NCI-H1930 (cell line): ENCODE data around the gene AUNIP.

Experiments
- DNase-seq, 2 experiments: peaks; one replicate each; lab custom pipeline; 2025; lab: John Stamatoyannopoulos, UW

AUNIP gene

DNA sequence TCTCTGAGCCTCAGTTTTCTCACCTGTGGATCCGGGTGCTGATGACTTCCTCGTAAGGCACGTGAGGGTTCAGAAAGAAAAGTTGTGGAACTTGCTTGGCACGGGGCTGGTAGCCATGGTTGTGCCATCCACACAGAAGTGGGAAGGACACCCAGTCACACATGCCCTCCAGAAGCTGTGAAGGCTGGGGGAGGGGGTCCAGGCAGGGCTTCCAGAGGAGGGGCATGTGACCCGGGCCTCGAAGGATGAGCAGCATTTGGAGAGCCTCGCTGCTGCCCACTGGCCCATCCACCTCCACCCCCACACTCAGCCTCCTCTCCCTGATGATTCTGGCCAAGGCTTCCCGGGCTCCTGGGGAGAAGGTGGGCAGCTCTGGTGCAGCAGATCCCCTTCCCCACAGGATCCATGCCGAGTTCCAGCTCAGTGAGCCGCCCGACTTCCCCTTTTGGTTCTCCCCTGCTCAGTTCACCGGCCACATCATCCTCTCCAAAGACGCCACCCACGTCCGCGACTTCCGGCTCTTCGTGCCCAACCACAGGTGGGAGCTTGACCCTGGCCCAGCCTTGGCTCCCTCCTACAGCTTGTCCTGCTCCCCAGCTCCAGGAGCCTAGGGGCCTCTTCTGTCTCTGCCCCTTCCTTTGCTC lies 49.9 kb downstream of the AUNIP start:
- no peak for DNase-seq

DNA sequence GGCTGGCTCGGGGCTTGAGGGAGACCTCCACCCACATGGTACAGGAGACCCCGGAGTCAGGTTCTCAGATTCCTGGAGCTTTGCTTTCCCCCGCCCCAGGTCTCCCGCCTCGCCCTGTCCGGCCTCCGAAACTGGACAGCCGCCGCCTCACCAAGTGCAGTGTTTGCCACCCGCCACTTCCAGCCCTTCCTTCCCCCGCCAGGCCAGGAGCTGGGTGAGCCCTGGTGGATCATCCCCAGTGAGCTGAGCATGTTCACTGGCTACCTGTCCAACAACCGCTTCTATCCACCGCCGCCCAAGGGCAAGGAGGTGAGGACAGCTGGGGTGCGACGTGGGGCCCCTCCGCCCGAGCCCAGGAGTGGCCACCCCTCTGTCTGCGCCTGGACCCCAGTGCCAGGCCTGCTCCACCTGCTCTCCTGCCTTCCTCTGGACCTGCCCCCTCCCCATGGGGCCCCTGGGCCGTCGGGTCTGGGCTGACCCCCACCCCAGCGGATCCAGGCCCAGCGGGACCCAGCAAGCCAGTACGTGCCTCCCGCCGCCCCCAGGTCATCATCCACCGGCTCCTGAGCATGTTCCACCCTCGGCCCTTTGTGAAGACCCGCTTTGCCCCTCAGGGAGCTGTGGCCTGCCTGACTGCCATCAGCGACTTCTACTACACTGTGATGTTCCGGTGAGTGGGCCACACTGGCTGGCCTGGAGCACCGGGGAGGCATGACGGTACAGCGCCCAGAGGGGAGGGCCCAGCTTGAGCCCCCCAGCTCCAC lies 50.6 kb downstream of the AUNIP start:
- DNase-seq, result no peak

DNA sequence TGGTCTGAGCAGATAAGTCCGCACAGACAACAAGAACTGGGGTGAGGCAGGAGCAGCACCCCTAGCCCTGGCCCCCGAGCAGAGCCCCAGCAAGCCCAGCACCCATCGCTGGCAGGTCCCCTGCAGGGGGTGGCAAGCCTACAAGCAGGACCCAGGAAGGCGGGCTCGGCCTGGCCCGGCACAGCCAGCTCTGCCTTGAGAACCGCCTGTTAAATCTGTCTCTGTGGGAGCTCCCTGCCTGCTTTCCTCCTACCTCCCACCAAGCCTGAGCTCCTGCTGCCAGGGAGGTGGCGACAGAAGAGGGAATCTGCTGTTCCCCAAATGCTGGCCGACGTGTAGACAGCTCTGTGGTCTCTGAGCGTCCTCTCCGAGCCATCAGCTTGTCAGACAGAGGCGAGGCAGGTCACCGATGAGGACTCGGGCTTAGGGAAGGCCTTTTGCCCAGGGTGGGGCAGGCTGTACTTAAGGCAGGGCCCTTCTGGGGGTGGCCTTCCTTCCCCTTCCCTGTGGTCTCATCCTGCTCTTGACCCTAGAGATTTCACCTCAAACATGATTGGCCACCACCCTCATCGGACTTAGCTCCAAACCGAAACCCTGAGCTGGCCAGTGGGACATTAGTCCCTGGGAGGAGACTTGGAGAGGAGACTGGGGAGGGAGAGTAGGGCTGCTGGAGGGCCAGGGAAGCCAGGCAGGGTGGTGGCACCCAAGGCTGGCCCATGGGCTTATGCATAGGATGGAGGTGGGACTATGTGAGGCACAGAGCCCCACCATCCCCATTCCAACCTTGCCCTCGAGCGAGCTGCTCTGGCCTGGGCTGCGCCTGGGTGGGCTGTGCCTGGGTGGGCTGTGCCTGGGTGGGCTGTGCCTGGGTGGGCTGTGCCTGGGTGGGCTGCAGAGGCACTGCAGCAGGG lies 51.5 kb downstream of the AUNIP start:
- no peak for DNase-seq

DNA sequence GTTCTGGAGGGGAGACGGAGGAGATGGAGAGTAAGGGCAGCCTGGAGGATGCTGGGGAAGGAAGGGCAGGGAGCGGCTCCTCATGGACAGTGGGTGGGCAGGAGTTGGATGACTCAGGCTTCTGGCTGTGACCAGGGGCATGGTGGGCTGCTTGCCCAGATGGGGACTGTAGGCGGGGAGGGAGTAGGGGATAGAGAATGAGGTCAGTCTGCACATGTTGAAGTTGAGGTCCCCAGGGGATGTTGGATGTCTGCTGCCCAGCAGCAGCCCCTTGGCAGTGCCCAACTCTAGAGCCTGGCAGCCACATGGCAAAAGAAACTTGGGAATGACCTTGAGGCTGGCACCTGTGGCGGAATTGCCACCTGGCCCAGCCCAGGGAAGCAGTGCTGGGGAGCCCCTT lies 52.8 kb downstream of the AUNIP start:
- DNase-seq, result no peak

DNA sequence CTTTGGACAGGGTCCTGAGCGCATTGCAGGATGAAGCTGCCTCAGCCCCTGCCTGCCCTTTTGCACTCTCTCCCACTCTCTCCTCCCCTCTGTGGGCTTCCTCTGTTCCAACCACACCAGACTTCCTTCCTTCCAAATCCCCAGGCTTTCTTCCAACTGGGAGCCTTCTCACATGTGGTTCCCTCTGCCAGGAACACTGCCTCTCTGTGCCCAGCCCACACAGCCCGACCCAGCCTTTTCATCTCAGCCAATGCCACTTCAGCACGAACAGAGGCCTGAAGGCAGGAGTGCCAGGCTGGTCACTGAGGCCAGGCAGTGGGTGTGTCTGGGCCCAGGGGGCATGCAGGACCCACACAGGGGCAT lies 53.4 kb downstream of the AUNIP start:
- no peak for DNase-seq

DNA sequence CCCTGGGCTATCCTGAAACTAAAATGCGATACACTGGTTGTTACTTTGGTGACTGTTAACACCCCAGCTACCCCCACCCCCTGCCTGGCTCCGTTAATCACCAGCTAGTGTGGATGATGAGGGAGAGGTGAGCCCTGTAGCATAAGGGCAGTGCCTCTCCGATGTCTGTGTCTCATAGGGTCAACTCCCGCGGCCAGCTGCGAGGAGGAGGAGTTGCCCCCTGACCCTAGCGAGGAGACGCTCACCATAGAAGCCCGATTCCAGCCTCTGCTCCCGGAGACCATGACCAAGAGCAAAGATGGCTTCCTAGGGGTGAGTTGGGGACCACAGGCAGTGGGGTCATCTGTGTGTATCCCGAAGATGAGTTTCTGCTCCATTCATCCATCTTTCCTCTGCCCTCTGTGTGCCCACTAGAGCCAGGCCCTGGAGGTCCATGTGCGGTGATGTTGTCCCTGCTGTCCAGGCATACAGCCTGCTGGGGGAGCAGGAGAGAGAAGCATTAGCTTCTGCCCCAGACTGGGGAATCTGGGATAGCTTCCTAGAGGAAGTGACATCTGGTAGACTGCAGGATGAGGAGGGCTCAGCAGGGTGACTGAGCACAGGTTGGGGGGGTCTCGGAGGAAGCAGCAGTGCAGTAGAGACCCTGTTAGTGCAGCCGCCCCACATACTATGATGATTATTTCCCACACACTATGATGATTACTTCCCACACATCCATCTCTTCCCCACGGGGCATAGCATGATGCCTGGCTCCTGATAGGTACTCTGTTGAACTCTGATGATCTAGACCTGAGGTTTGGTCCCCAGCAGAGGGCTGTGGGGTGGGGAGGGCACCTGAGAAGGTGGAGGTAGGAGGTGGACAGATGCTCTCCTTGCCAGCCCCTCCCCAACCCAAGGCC lies 54.0 kb downstream of the AUNIP start:
- DNase-seq, result no peak

DNA sequence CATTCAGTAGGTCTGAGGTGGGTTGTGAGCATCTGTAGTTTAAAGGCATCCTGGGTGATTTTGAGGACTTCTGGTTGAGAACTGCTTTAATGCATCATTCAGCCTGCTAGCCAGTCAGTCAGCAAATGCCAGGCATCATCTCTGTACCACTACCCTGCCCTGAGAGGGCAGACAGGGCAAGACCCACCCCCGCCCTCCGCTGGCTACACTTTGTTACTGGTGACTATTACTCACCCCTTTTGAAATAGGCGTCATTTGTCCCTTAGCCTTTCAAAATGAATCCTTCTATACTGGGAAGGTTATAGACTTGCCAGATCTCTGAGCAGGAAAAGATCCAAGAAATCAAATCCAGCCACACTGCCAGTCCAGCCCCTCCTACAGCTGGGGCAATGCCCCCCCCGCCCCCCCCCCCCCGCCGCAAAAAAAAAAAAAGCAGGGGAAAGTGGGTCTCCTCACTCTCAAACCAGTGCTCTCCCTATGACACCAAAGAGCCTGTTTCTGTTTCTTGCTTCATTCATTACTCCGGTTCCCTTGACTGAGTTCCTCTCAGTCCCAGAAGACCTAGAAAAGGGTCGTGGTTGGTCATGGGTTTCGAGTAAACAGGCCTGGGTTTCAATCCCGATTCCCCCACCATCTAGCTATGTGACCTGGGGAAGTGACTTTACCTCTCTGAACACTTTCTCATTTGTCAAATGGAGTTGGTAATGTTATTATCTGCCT lies 54.9 kb downstream of the AUNIP start:
- DNase-seq, result no peak

DNA sequence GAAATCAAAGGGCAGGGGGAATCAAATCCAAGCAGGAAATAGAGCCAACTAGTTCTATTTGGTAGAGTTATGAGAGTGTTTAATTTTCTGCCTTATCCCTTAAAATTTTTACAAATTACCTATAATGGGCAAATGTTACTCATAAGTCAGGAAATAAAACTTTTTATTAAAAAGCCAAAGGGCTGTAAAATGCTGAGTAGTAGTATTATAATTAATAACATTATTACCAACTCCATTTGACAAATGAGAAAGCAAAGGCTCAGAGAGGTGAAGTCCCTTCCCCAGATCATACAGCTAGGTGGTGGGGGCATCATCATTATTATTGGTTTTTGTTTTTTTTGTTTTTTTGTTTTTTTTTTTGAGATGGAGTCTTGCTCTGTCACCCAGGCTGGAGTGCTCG lies 55.9 kb downstream of the AUNIP start:
- no peak for DNase-seq

DNA sequence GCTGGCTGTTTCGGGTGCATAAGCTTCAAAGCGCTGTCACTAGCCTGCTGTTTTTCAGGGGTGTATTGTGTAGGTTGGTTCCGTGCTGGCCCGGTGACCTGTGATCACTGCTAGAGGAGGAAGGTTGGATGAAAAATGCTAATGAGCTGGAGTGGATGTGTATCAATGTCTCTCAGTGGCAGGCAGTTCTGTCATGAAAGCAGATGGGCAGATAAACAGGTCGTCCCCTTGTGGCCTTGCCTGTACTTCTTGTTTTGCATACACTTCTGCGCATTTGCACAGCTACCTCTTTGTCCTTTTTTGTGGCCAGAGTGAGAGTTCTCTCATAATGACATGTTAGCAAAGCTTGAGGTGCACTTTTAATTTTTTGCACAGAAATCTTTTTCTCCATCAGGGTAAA lies 56.3 kb downstream of the AUNIP start:
- no peak for DNase-seq

DNA sequence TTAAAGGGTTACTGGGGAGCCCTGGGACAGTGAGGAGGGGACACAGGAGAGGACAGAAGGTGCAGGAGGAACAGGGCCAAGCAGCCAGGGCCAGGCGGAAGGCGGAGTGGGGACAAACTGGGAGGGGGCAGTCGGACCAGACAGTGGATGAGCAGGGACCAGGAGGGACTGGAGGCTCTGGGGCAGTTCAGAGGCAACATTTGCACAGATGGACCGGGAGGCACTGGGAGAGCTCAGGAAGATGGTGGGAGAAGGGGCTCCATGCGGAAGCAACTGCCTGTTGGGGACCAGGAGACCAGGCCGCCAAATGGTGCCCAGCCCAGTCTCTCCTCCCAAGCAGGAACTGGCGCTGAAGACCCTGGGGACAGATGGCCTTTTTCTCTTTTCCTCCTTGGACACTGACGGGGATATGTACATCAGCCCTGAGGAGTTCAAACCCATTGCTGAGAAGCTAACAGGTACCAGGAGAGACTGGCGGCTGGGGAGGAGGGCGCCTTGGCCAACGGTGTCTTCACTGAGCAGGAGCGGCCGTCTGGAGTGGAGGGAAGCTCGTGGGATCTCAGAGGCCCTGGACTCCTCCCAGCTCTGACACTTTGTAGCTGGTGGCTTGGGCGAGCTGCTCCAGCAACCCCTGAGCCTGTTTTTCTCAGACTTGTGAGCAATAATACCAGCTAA lies 58.4 kb downstream of the AUNIP start:
- DNase-seq, result no peak

DNA sequence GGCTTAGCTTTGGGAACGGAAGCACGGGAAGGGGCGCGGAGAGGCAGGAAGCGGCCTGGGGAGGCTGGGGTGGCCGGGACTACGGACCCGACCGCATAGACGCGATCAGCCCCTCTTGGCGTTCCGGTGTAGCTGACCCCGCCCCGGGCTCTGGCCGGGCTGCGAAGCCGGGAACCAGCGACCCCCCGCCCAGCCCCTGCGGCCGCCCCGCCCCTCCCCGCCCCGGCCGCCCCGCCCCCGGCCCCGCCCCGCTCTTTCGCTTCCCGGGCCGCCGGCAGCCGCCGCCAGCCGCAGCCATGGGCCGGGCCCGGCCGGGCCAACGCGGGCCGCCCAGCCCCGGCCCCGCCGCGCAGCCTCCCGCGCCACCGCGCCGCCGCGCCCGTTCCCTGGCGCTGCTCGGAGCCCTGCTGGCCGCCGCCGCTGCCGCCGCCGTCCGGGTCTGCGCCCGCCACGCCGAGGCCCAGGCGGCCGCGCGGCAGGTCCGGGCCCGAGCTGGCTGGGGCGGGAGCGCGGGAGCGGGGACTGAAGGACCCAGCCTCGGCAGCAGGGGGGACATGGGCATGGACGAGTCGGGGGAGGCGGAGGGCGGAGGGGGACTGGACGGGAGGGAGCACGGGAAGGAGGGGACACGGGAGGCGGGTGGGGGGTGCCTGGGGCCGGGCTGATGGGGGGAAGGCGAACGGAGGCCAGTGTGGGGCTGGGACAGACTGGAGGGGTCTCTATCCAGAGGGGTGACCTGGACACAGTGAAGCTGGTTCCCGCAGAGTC lies 59.1 kb downstream of the AUNIP start, which contains the start of gene SELENON:
TSS of gene SELENON (plus strand) at position 259 of the 768 bp plus-strand sequence. CDS start at position 297, 38 bp downstream.
- peak in 1 of 2 experiments; percentile 23 for DNase-seq

DNA sequence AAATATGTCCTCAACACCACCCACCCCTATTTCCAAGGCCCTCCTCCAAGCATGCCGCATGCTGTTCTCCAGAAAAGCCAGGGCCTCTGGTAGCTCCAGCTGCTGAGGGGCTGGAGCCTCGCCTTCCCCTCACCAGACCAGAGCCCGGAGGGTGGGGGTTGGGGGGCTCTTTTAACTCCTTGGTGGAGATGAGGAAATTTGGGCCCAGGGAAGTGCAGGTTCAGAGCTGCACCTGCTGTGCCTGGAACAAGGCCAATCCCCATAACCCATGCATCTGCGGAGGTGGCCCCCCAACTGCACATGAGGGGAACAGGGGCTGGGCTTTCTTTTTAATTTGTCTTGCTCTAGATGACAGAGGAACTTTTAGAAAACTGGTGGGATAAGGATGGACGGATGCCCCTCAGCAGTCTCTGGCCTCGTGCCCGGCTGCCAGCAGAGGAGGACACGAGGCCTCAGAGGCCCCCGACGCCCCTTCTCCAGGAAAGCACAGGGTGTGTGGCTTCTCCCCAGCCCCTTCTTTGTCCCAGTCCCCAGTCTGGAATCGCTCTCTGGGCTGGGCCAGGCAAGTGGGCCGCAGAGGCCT lies 59.8 kb downstream of the AUNIP start:
- DNase-seq, result no peak

DNA sequence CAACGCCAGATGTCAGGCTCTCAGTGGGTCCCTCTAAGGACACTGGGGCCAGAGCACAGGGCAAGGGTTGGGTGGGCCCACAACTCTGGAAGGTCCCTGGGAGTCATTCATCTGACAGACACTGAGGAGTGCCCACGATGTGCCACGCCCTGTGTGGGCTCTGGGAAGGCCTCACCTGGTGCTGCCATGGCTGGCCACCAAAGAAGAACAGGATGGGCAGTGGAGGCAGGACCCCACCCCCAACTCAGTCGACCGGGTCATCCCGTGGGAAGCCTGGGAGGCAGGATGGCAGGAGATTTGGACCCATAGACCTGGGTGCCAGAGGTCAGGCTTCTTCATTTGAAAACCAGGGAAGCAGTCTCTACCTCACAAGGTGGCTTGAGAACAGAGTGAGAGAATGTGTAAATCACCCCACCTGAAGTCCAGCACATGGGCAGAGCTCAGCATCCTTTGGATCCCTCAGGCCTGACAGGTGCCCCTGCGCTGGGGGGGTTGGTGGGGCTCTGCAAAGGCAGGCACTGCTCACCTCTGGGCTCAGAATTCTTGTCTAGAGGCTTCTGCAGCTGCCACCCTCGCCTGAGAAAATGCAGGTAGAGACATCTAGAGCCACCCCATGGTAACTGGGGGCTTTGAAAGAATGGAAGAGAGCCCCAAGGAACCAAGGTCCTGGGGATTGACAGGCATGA lies 60.4 kb downstream of the AUNIP start:
- no peak for DNase-seq

DNA sequence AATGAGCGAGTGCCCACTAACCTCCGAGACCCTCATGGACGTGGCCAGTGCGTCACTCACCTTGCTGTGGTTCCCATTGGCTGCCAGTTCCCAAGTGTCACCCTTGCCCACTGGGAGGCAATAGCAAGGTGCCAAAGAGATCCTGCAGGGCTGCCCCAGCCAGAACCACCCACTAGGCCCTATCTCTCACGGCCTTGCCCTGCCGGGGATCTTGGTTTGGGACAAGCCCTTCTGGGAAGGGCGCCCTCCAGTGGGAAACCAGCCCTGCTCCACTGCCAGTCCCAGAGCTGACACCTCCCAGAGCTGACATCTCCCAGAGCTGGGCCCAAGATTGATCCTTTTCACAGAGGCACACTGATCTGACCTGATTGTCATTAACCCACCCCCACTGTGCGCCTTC lies 61.3 kb downstream of the AUNIP start:
- DNase-seq, result no peak

DNA sequence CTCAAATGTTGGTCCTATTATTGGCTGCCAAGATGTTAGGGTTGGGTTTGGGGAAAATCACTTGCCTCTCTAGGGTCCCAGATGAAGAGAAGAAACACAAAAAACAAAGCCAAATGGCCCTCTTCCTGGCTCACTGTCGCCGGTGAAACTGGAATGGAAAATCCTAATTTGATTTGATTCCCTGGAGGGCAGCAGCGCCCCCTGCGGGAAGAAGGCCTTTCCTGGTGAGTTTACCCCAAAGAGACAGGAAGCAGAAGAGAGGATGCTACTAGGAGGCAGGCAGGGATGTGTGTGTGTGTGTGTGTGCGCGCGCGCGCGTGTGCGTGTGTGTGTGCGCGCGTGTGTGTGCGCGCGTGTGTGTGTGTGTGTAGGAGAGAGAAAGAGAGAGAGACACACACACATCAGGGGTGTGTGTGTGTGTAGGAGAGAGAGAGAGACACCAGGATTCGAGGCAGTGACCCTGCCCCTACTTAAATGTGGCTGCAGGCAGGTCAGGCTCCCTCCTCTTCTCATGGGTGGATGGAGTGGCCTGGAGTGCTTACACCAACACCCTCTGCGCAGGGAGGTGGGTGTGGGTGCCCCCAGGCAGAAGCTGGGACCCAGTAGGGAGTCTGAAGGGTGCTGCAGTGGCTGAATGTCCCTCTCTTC lies 62.3 kb downstream of the AUNIP start:
- DNase-seq, result peak; percentile 39 to 63

DNA sequence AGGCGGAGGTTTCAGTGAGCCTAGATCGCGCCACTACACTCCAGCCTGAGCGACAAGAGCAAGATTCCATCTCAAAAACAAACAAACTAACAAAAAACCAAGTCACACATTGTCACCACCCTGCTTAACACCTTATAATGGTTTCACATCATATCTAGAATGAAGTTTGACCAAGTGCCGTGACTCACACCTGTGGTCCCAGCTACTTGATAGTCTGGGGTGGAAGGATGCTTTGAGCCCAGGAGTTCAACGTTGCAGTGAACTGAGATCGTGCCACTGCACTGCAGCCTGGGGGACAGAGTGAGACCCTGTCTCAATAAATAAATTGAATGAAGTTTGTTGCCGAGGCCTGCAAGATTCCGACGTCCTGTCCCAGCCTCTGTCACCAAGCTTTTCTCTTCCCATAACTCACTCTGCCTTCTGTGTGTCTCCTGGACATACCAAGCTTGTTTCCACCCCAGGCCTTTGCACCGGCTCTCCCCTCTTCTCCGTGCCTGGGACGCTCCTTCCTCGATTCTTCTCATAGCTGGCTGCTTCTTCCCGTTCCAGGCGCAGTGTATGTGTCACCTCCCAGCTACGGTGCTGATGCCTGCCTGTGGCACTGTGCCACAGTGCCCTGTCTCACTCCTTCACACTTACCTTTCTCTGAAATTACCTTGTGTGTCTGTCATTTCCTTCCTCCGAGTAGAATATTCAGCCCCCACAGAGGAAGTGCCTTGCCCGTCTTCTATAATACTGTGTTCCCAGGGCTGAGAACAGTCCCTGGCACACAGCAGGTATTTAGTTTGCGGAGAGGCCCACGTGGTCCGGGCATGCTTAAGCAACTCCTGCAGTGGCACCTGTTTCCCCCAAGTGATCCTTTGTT lies 63.1 kb downstream of the AUNIP start:
- DNase-seq, result no peak

DNA sequence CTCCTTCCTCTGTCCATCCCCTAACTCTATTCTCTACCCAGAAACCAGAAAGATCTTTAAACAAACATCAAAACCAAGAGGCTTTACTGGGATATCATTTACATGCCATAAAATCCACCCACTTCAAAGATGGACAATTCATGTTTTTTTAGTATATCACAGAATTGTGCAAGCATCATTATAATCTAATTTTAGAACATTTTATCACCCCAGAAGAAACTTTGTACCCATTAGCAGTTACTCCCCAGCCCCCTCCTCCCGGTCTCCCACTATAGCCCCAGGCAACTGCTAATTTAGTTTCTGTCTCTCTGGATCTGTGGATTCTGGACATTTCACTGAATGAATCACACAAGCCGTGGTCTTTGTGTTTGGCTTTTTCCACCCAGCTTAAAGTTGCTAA lies 64.0 kb downstream of the AUNIP start:
- no peak for DNase-seq
